Mucosa of rectum (tissue), 2 donors: Measurements from ENCODE around the gene OVOL2.

Experiments used
- H3K27ac ChIP-seq, 2 donors: one replicate each; pipeline ENCODE4 v1.7.0; 2013; ENCODE audit warnings: inconsistent platforms in 2 of 2, low read depth in 2 of 2, low read length in 2 of 2
- H3K27me3 ChIP-seq, 2 donors: one replicate each; pipeline ENCODE4 v1.7.0; 2013; ENCODE audit warnings: low read length in 2 of 2; ENCODE audit not compliant: control insufficient read depth in 2 of 2, insufficient read depth in 2 of 2
- H3K36me3 ChIP-seq, 2 donors: one replicate each; pipeline ENCODE4 v1.7.0; 2013; ENCODE audit warnings: low read length in 2 of 2; ENCODE audit not compliant: control insufficient read depth in 2 of 2, insufficient read depth in 2 of 2
- H3K4me1 ChIP-seq, 2 donors: one replicate each; pipeline ENCODE4 v1.7.0; 2013; ENCODE audit warnings: low read length in 2 of 2, mild to moderate bottlenecking in 1 of 2; ENCODE audit not compliant: control insufficient read depth in 2 of 2, insufficient read depth in 2 of 2
- H3K4me3 ChIP-seq, 2 donors: one replicate each; pipeline ENCODE4 v1.7.0; 2013; ENCODE audit warnings: low read length in 2 of 2
- H3K9ac ChIP-seq, 2 donors: one replicate each; pipeline ENCODE4 v1.7.0; 2013; ENCODE audit warnings: low read length in 2 of 2, low read depth in 1 of 2, mild to moderate bottlenecking in 1 of 2
- H3K9me3 ChIP-seq, 2 donors: one replicate each; pipeline ENCODE4 v1.7.0; 2013; ENCODE audit warnings: low read length in 2 of 2; ENCODE audit not compliant: control insufficient read depth in 2 of 2
- donor health status: healthy.
- donor health status: Normal muscosa, but diverticular disease.

Gene OVOL2

DNA sequence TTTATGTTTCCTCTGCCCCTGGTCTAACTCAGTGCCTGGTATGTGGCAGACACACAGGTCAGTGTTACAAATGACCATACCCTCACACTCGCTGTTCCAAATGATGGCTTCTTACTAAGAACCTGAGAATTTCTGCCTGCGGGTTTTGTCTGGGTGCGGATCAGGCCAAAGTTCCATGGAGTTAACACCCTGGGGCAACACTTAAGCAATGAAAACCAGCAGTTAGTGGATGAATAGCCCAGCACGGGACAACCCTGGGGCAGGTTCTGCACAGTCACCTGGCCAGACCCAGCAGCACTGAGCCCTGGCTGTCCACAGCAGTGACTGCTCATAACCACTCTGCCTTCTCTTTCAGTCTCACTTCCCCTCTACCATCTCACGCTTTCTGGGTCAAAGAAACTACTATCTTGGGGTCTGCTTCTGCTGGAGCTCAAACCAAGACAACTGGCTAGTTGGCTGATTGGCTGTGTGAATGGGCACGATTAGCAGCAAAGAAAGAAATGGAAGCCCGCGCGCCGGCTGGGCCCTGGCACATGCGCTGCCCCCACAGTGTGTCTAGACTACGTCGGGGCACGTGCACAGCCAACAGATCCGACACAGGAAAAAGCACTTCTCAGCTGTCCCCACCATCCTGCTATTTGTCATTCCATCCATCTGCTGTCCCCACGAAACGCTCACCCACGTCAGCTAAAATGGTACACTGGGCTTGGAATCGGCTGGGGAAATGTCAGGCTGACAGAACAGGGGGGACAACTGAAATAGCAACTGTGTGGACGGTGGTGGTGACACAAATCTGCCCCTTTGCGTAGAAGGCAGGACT lies 52.3 kb downstream of the OVOL2 start:
- no peak overlapping the region for H3K4me3 ChIP-seq
- no peaks in the 10 kb centered on the region for H3K4me1 ChIP-seq
- H3K9ac ChIP-seq, result no peak overlapping the region
- H3K27me3 ChIP-seq, result no peaks in the 10 kb centered on the region
- no peak overlapping the region for H3K27ac ChIP-seq
- H3K9me3 ChIP-seq, result no peaks in the 10 kb centered on the region
- no peaks in the 10 kb centered on the region for H3K36me3 ChIP-seq

- Histone ChIP-seq H3K4me3 (no peak overlapping the region), H3K4me1 (no peaks in the 10 kb centered on the region), H3K27ac (no peak overlapping the region), H3K36me3 (no peaks in the 10 kb centered on the region), H3K9ac (no peak overlapping the region), H3K27me3 (no peaks in the 10 kb centered on the region), H3K9me3 (no peaks in the 10 kb centered on the region)
Observed at GRCh38 chr20:18004384-18005031, 53.2 kb downstream of the OVOL2 start.

GRCh38 chr20:18003897-18004296 lies 53.8 kb downstream of the OVOL2 start:
- Histone ChIP-seq H3K27ac (no peak overlapping the region), H3K9ac (no peak overlapping the region), H3K36me3 (no peaks in the 10 kb centered on the region), H3K4me1 (no peaks in the 10 kb centered on the region), H3K4me3 (no peak overlapping the region), H3K9me3 (no peaks in the 10 kb centered on the region), H3K27me3 (no peaks in the 10 kb centered on the region)

- H3K9ac ChIP-seq, result no peak overlapping the region
- H3K36me3 ChIP-seq, result no peaks in the 10 kb centered on the region
- H3K4me1 ChIP-seq, result peaks cover 0 to 2% of the 10 kb centered on the region in 2 donors
- no peaks in the 10 kb centered on the region for H3K27me3 ChIP-seq
- no peaks in the 10 kb centered on the region for H3K9me3 ChIP-seq
- no peak overlapping the region for H3K27ac ChIP-seq
- H3K4me3 ChIP-seq, result no peak overlapping the region
Observed at GRCh38 chr20:18001131-18001921, 56.4 kb downstream of the OVOL2 start.

DNA sequence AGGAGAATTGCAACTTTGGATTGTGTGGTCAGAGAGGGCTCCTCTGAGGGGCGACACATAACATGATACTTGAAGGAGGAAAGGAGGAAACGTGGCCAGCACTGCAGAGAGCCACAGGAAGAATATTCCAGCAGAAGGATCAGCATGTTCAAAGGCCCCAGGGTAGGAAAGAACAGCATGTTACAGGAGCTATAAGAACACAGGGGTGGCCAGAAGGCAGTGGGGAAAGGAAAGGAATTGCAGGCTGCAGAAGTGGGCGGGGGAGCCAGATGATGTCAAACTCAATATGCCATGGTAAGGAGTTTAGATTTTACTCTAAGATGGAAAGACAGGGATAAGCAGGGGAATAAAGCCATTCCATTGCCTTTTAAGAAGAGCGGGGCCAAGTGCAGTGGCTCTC lies 58.1 kb downstream of the OVOL2 start:
- Histone ChIP-seq H3K27me3 (no peaks in the 10 kb centered on the region), H3K4me3 (no peak overlapping the region), H3K9me3 (no peaks in the 10 kb centered on the region), H3K4me1 (peaks cover 0 to 7% of the 10 kb centered on the region in 2 donors), H3K27ac (no peak overlapping the region), H3K9ac (no peak overlapping the region), H3K36me3 (no peaks in the 10 kb centered on the region)

GRCh38 chr20:17998446-17998845 lies 59.3 kb downstream of the OVOL2 start:
- Histone ChIP-seq H3K36me3 (no peaks in the 10 kb centered on the region), H3K4me1 (peaks cover 0 to 7% of the 10 kb centered on the region in 2 donors), H3K4me3 (no peak overlapping the region), H3K27ac (no peak overlapping the region), H3K9me3 (no peaks in the 10 kb centered on the region), H3K9ac (no peak overlapping the region), H3K27me3 (no peaks in the 10 kb centered on the region)

DNA sequence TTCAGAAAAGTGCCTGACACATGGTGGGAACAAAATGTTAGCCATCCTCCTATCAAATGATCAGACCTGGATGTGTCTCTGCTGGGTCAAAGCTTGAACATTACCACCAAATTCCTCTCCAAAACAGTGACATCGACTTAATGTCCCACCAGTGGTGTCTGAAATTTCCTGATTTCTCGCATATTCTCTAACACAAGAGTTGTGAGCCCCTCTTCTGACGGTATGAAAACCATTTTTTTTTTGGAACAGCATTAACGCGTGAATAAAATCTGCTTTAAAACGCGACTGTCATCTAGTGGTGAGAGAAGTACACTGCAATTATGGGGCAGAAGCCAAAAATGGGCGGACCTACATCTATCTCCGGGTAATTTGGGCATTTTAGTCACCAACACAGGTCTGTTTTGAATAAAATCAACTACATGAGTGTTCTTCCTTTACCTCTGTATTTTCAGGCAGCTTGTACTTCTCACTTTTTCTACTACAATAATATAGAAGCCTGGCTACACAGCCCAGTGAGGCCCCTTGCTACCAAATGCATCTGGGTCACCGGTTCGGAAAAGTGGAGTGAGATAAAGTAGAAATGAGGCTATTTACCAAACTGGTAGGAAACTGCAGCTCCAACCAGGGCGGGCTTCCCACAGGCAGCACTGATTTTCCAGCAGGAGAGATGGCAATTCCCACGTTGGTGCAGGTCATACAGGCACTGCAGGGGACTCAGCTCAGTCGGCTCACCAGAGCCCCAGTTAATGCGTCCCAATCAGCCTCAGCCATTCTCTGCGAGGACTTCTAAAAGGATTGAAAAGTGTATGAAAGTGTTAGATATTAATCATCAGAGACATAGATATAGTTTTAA lies 61.5 kb downstream of the OVOL2 start:
- peak overlapping the region in 1 of 2 donors; percentile 56 for H3K4me3 ChIP-seq
- H3K9ac ChIP-seq, result peak overlapping the region in 1 of 2 donors; percentile 56
- H3K27ac ChIP-seq, result no peak overlapping the region
- H3K27me3 ChIP-seq, result no peaks in the 10 kb centered on the region
- peaks cover 0 to 17% of the 10 kb centered on the region in 2 donors for H3K4me1 ChIP-seq
- no peaks in the 10 kb centered on the region for H3K36me3 ChIP-seq
- H3K9me3 ChIP-seq, result no peaks in the 10 kb centered on the region

DNA sequence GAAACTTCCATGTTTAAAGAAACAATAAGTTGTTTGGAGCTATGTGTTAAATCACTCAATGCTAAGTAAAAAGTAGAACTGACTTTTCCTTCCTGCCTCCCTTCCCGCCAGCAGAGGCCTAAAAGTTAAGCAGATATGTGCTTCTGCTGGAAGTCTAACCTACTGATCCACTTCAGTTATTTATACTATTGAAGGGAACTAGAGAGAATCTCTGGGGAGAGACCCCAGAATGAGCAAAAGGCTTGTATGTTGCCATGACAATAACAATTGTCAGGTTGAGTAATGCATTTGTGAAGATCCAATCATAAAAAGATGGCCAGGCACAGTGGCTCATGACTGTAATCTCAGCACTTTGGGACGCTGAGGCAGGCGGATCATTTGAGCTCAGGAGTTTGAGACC lies 64.2 kb downstream of the OVOL2 start:
- no peak overlapping the region for H3K4me3 ChIP-seq
- H3K4me1 ChIP-seq, result peaks cover 0 to 23% of the 10 kb centered on the region in 2 donors
- no peak overlapping the region for H3K27ac ChIP-seq
- peaks cover 0 to 2% of the 10 kb centered on the region in 2 donors for H3K36me3 ChIP-seq
- no peaks in the 10 kb centered on the region for H3K27me3 ChIP-seq
- H3K9me3 ChIP-seq, result no peaks in the 10 kb centered on the region
- H3K9ac ChIP-seq, result no peak overlapping the region

DNA sequence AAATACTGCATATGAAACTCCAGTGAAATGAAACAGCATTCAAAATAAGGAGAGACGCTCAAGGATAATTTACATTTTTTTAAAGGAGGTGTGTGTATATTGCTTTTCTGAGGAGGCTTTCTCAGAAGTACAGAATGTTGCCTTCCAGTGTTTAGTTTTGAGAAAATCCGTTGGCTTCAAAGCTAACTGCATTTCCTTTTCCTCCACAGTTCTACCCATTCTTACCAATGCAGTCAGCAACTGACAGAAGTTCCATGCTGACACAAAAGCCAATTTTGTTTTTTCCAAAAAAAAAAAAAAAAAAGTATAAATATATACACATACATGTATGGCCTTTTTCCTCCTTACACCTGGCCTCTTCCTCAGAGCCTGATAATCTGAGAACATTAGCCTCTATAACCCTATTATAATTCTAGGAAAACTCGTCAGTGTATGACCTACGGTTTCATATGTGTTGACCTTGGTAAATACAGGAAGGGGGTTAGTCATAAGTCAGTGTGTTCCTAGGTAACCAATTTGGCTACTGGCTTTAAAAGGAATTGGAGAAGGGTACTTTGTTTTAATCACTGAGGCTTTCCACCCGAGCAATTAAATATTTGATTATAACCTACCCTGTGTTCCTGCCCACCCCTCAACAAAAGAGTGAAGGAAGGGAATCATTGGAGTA lies 64.7 kb downstream of the OVOL2 start:
- H3K4me3 ChIP-seq, result no peak overlapping the region
- no peak overlapping the region for H3K27ac ChIP-seq
- H3K36me3 ChIP-seq, result peaks cover 0 to 2% of the 10 kb centered on the region in 2 donors
- H3K9me3 ChIP-seq, result no peaks in the 10 kb centered on the region
- peaks cover 0 to 23% of the 10 kb centered on the region in 2 donors for H3K4me1 ChIP-seq
- H3K27me3 ChIP-seq, result no peaks in the 10 kb centered on the region
- no peak overlapping the region for H3K9ac ChIP-seq
